A549 (cell line): ENCODE data around the gene CAMTA1.

Experiments
- BCL3 ChIP-seq: fragments of >200 bp; sonication (Bioruptor Twin); formaldehyde crosslinking; IDR thresholded peaks from 3 replicates; pipeline ENCODE4 v1.6.1; 2016
- CBX8 ChIP-seq: fragments of 200-600 bp; sonication (generic); IDR thresholded peaks from 2 replicates; pipeline ENCODE4 v1.6.1; 2016
- CEBPB ChIP-seq, 2 experiments: fragments of >200 bp in 1 of 2; sonication (Bioruptor Twin) in 1 of 2; formaldehyde crosslinking in 1 of 2; IDR thresholded peaks; 2 replicates each; pipeline ENCODE4 v1.6.1; 2012 to 2016
- CTCF ChIP-seq: fragments of >200 bp; sonication (Bioruptor Twin); formaldehyde crosslinking; IDR thresholded peaks from 3 replicates; pipeline ENCODE4 v1.5.1; 2016
- EP300 ChIP-seq, 2 experiments: fragments of >200 bp; sonication (Bioruptor Twin); formaldehyde crosslinking; IDR thresholded peaks; 2 replicates in 1 of 2; 3 replicates in 1 of 2; pipeline ENCODE4 v1.6.1; 2016 to 2017
- JUN ChIP-seq, 2 experiments: fragments of >200 bp; sonication (Bioruptor Twin); formaldehyde crosslinking; IDR thresholded peaks; 2 replicates in 1 of 2; 3 replicates in 1 of 2; pipeline ENCODE4 v1.6.1; 2016 to 2017
- MAX ChIP-seq: IDR thresholded peaks from 2 replicates; pipeline ENCODE4 v1.6.1; 2012
- NR3C1 ChIP-seq: fragments of >200 bp; sonication (Bioruptor Twin); formaldehyde crosslinking; IDR thresholded peaks from 3 replicates; pipeline ENCODE4 v1.6.1; 2017
- PBX3 ChIP-seq: IDR thresholded peaks from 2 replicates; pipeline ENCODE4 v1.6.1; 2012
- POLR2A ChIP-seq: IDR thresholded peaks from 2 replicates; pipeline ENCODE4 v1.6.1; 2012; ENCODE audit warnings: mild to moderate bottlenecking, low read length
- RAD21 ChIP-seq, 2 experiments: fragments of >200 bp in 1 of 2; sonication (Bioruptor Twin) in 1 of 2; formaldehyde crosslinking in 1 of 2; IDR thresholded peaks in 1 of 2; conservative IDR thresholded peaks in 1 of 2; 2 replicates in 1 of 2; 3 replicates in 1 of 2; pipeline ENCODE4 v1.6.1; 2012 to 2018; ENCODE audit warnings: inconsistent platforms in 1 of 2
- SMC3 ChIP-seq: fragments of >200 bp; sonication (Bioruptor Twin); formaldehyde crosslinking; IDR thresholded peaks from 3 replicates; pipeline ENCODE4 v1.6.1; 2018; ENCODE audit warnings: inconsistent platforms
- USF2 ChIP-seq: fragments of 450-650 bp; IDR thresholded peaks from 2 replicates; pipeline ENCODE4 v1.6.1; 2014; ENCODE audit warnings: antibody characterized with exemption

GRCh38 chr1:7475691-7476090, 690.4 kb downstream of the CAMTA1 start:
- TF ChIP-seq CTCF (no peak), SMC3 (no peak), USF2 (no peak), PBX3 (no peak), RAD21 (conservative IDR thresholded peaks at IDR 0.05 in 1 of 2, IDR thresholded peaks at IDR 0.05 in 1 of 2) (no peak), NR3C1 (no peak), EP300 (IDR thresholded peaks at IDR 0.05) (no peak), CBX8 (no peak), MAX (no peak), CEBPB (IDR thresholded peaks at IDR 0.05) (no peak), JUN (IDR thresholded peaks at IDR 0.05) (no peak), POLR2A (no peak), BCL3 (no peak)
